Measurements from ENCODE around the gene FEN1. TPM values are rescaled to one million over a fixed set of nuclear protein-coding genes. Genes with fewer than 3 reads are reported as not detected.

Gene FEN1
- total RNA-seq, 1 experiment from 2014 or later: 89.5 TPM

GRCh38 chr11:61794579-61794978 lies 1.9 kb downstream of the FEN1 start:
- intact Hi-C loops (cut with micrococcal nuclease): no loop called here
- no peak overlapping the region for H3K4me3 ChIP-seq (replicated peaks in 1 of 2; ENCODE audit: low read depth in 1 of 2, low read length in 2 of 2)
- no peaks in the 10 kb centered on the region for H3K9me3 ChIP-seq (ENCODE audit: control insufficient read depth in 1 of 2, insufficient read depth in 1 of 2, low read depth in 1 of 2, low read length in 2 of 2)
- 0 out of 2 replicates have a peak overlapping the region, but pooled peaks have one; percentile 20 for H3K4me2 ChIP-seq (ENCODE audit: low read length)
- ChIA-PET CTCF (no interaction called here), RAD21 (ENCODE audit: low non-redundant PET in 1 of 2, low total read pairs in 2 of 2, uncharacterized antibody in 2 of 2, unreplicated experiment in 2 of 2) (no interaction called here), POLR2A (interaction anchor here (2.8 kb wide), 1 partner anchor 20 kb away, joined by 14 read pairs; no protein-coding TSS in a partner anchor)
- BruUV-seq (replicated peaks): no TSS peak
- no peak for TF ChIP-seq YY1 (IDR thresholded peaks at IDR 0.05; ENCODE audit: extremely low read depth, insufficient replicate concordance, low read depth, low read length)
- no peak for TF ChIP-seq ZBTB33 (IDR thresholded peaks at IDR 0.05; ENCODE audit: extremely low read depth, insufficient replicate concordance, low read length)
- no peak for TF ChIP-seq REST (IDR thresholded peaks at IDR 0.05; ENCODE audit: low read depth)
- TF ChIP-seq ZFX (IDR thresholded peaks at IDR 0.05): no peak
- no peak for TF ChIP-seq JUND (IDR thresholded peaks at IDR 0.05)
- TF ChIP-seq POLR2AphosphoS5 (IDR thresholded peaks at IDR 0.05; ENCODE audit: low read depth, low read length): no peak
- no peak for TF ChIP-seq FOSL1 (IDR thresholded peaks at IDR 0.05; ENCODE audit: low read depth)
- no peak for TF ChIP-seq EZH2phosphoT487 (IDR thresholded peaks at IDR 0.05; ENCODE audit: borderline replicate concordance)
- no peak for TF ChIP-seq SIN3A (IDR thresholded peaks at IDR 0.05; ENCODE audit: low read depth)
- TF ChIP-seq POLR2A (IDR thresholded peaks at IDR 0.05; ENCODE audit: borderline replicate concordance, extremely low read depth, insufficient read depth, insufficient read length): no peak
- TF ChIP-seq TCF7L2 (IDR thresholded peaks at IDR 0.05; ENCODE audit: borderline replicate concordance, extremely low read depth, insufficient read depth, insufficient read length): no peak
- TF ChIP-seq ELF1 (IDR thresholded peaks at IDR 0.05; ENCODE audit: borderline replicate concordance, low read depth): no peak
- TF ChIP-seq CEBPB (IDR thresholded peaks at IDR 0.05; ENCODE audit: low read depth): no peak
- TF ChIP-seq EGR1 (IDR thresholded peaks at IDR 0.05; ENCODE audit: low read depth): no peak
- no peak for TF ChIP-seq MAX (IDR thresholded peaks at IDR 0.05)
- TF ChIP-seq ZNF274 (IDR thresholded peaks at IDR 0.05; ENCODE audit: low read depth, low read length): no peak
- no peak for TF ChIP-seq CBX3 (IDR thresholded peaks at IDR 0.05; ENCODE audit: low read depth)
- no peak for TF ChIP-seq ATF3 (IDR thresholded peaks at IDR 0.05)
- H3K36me3 ChIP-seq (ENCODE audit: control insufficient read depth in 1 of 2, insufficient read depth in 2 of 2, low read length in 2 of 2): peaks cover 15 to 52% of the 10 kb centered on the region in 2 experiments
- no peak overlapping the region for H2AFZ ChIP-seq (ENCODE audit: low read depth, low read length, poor library complexity, severe bottlenecking)
- peaks cover 4 to 16% of the 10 kb centered on the region in 2 experiments; a peak in 2 of 4 replicates for H3K4me1 ChIP-seq (ENCODE audit: control insufficient read depth in 1 of 2, insufficient read depth in 2 of 2, low read length in 2 of 2)
- no peak overlapping the region for H3K27ac ChIP-seq (ENCODE audit: low read depth, low read length)
- ATAC-seq: no peak
- no peaks in the 10 kb centered on the region for H3K27me3 ChIP-seq (ENCODE audit: insufficient read depth, low read length)
- H3K9ac ChIP-seq (ENCODE audit: low read length): no peak overlapping the region
- H4K20me1 ChIP-seq (ENCODE audit: insufficient read depth): peaks cover 10% of the 10 kb centered on the region; the same call in 1 of the 2 replicates
- peaks cover 92% of the 10 kb centered on the region for H3K79me2 ChIP-seq (ENCODE audit: insufficient read depth, low read length)
- no peak for DNase-seq (ENCODE audit: low read depth, low spot score)
- H3K9me2 ChIP-seq (ENCODE audit: insufficient read depth): no peaks in the 10 kb centered on the region

Data from HCT116 (cell line).